IMR-90 (cell line): ENCODE measurements around the gene CWC25. TPM values are rescaled to one million over a fixed set of nuclear protein-coding genes. Genes with fewer than 3 reads are reported as not detected.

Experiments used
- ATAC-seq: fragments of 200-7000 bp; cut with Tn5 transposase; 2 replicates; pipeline ENCODE4 v1.9.1; 2020; ENCODE audit warnings: low read depth, mild to moderate bottlenecking, moderate library complexity
- BruUV-seq: library from RNA; stranded (reverse); fragments of 400-500 nt; replicated peaks from 2 replicates; lab custom pipeline; 2021; lab: Mats Ljungman, UMichigan
- CTCF ChIA-PET: fragments of 300-600 bp; formaldehyde crosslinking; extraction: SDS; loops from one replicate; lab custom pipeline; 2021; ENCODE audit warnings: antibody characterized with exemption; lab: Yijun Ruan, JAX
- POLR2A ChIA-PET: fragments of 300-600 bp; sonication (Branson Sonifier 250); formaldehyde crosslinking; loops from one replicate; lab custom pipeline; 2022; ENCODE audit warnings: antibody characterized with exemption; ENCODE audit not compliant: unreplicated experiment; lab: Charles Lee
- DNase-seq: peaks from one replicate; pipeline ENCODE4 v3.0.0; 2013
- H2AFZ ChIP-seq: replicated peaks from 2 replicates; pipeline ENCODE3; 2013; ENCODE audit warnings: low read length, mild to moderate bottlenecking; ENCODE audit not compliant: poor library complexity
- H2AK5ac ChIP-seq: 2 replicates; pipeline ENCODE4 v1.6.1; 2013; ENCODE audit warnings: low read depth, low read length, inconsistent platforms
- H2AK9ac ChIP-seq: replicated peaks from 2 replicates; pipeline ENCODE3; 2013; ENCODE audit warnings: mild to moderate bottlenecking, low read depth, low read length, moderate library complexity; ENCODE audit not compliant: poor library complexity
- H2BK120ac ChIP-seq: 2 replicates; pipeline ENCODE4 v1.6.1; 2013; ENCODE audit warnings: low read depth, low read length, inconsistent platforms
- H2BK15ac ChIP-seq: 3 replicates; pipeline ENCODE4 v1.6.1; 2013; ENCODE audit warnings: low read depth, low read length, inconsistent platforms
- H2BK20ac ChIP-seq: 2 replicates; pipeline ENCODE4 v1.6.1; 2013; ENCODE audit warnings: low read depth, mild to moderate bottlenecking, inconsistent platforms, low read length, moderate library complexity
- H2BK5ac ChIP-seq: 2 replicates; pipeline ENCODE4 v1.6.1; 2013; ENCODE audit warnings: mild to moderate bottlenecking, low read depth, low read length, inconsistent platforms; ENCODE audit not compliant: poor library complexity, severe bottlenecking
- H3K14ac ChIP-seq: replicated peaks from 2 replicates; pipeline ENCODE4 v1.6.1; 2013; ENCODE audit warnings: low read depth, low read length, inconsistent platforms
- H3K18ac ChIP-seq: 2 replicates; pipeline ENCODE4 v1.6.1; 2013; ENCODE audit warnings: low read depth, low read length, control low read depth
- H3K23ac ChIP-seq: 2 replicates; pipeline ENCODE4 v1.6.1; 2013; ENCODE audit warnings: low read depth, low read length, inconsistent platforms
- H3K27ac ChIP-seq: 2 replicates; pipeline ENCODE4 v1.5.1; 2013; ENCODE audit warnings: mild to moderate bottlenecking, control low read depth, low read length; ENCODE audit not compliant: insufficient read depth
- H3K27me3 ChIP-seq: 2 replicates; pipeline ENCODE4 v1.6.1; 2013; ENCODE audit warnings: low read length; ENCODE audit not compliant: control insufficient read depth, insufficient read depth
- H3K36me3 ChIP-seq: 2 replicates; pipeline ENCODE4 v1.6.1; 2013; ENCODE audit warnings: low read length, mixed read lengths; ENCODE audit not compliant: control insufficient read depth, insufficient read depth
- H3K4ac ChIP-seq: 2 replicates; pipeline ENCODE4 v1.6.1; 2013; ENCODE audit warnings: low read depth, low read length, inconsistent platforms
- H3K4me1 ChIP-seq: 2 replicates; pipeline ENCODE4 v1.6.1; 2013; ENCODE audit warnings: low read length, mixed read lengths; ENCODE audit not compliant: control insufficient read depth, insufficient read depth
- H3K4me2 ChIP-seq: 2 replicates; pipeline ENCODE4 v1.6.1; 2013; ENCODE audit warnings: low read depth, mild to moderate bottlenecking, control low read depth, low read length, moderate library complexity
- H3K4me3 ChIP-seq: 2 replicates; pipeline ENCODE4 v1.5.1; 2013; ENCODE audit warnings: low read depth, mild to moderate bottlenecking, control low read depth, low read length, moderate library complexity; ENCODE audit not compliant: insufficient read depth
- H3K56ac ChIP-seq: 2 replicates; pipeline ENCODE4 v1.6.1; 2013; ENCODE audit warnings: low read length, inconsistent platforms; ENCODE audit not compliant: insufficient read depth; ENCODE audit errors: extremely low read depth
- H3K79me1 ChIP-seq, 2 experiments: 2 replicates each; pipeline ENCODE4 v1.6.1; 2013; ENCODE audit warnings: low read length in 2 of 2, inconsistent platforms in 1 of 2, low read depth in 1 of 2
- H3K9ac ChIP-seq: 2 replicates; pipeline ENCODE4 v1.6.1; 2013; ENCODE audit warnings: low read depth, low read length, control low read depth
- H3K9me1 ChIP-seq: 2 replicates; pipeline ENCODE4 v1.6.1; 2013; ENCODE audit warnings: low read length, inconsistent platforms; ENCODE audit not compliant: insufficient read depth
- H3K9me3 ChIP-seq: 2 replicates; pipeline ENCODE4 v1.6.1; 2013; ENCODE audit warnings: low read length; ENCODE audit not compliant: control insufficient read depth, insufficient read depth
- H4K20me1 ChIP-seq: 2 replicates; pipeline ENCODE4 v1.6.1; 2013; ENCODE audit warnings: low read length, inconsistent platforms; ENCODE audit not compliant: insufficient read depth
- H4K5ac ChIP-seq: 2 replicates; pipeline ENCODE4 v1.6.1; 2013; ENCODE audit warnings: mild to moderate bottlenecking, low read depth, low read length, control low read depth
- H4K8ac ChIP-seq, 2 experiments: 2 replicates each; pipeline ENCODE4 v1.6.1; 2013; ENCODE audit warnings: low read depth in 2 of 2, low read length in 2 of 2, control low read depth in 1 of 2, inconsistent platforms in 1 of 2
- H4K91ac ChIP-seq: 2 replicates; pipeline ENCODE4 v1.6.1; 2013; ENCODE audit warnings: low read depth, low read length, inconsistent platforms; ENCODE audit not compliant: insufficient read depth
- MAFK ChIP-seq: IDR thresholded peaks from 2 replicates; pipeline ENCODE4 v1.6.1; 2012; ENCODE audit warnings: low read depth, low read length, improper control_type of control experiment
- MXI1 ChIP-seq: IDR thresholded peaks from 2 replicates; pipeline ENCODE4 v1.6.1; 2012; ENCODE audit warnings: low read depth, mild to moderate bottlenecking, low read length, moderate library complexity, borderline replicate concordance
- WGBS, 2 experiments: methylation state at CpG; one replicate each; pipeline versions ENCODE4 v1.1.5 to v1.1.7; 2013; ENCODE audit warnings: missing lambda C conversion rate in 2 of 2; ENCODE audit not compliant: insufficient read length in 1 of 2; ENCODE audit errors: extremely low coverage in 2 of 2; 5-methylcytosine and 5-hydroxymethylcytosine counted together
- dilution Hi-C: fragments of 300-500 bp; cut with HindIII; formaldehyde crosslinking; loops from one replicate; pipeline ENCODE4 v1.14.3; 2018; ENCODE audit warnings: low sequenced_read_pairs; ENCODE audit not compliant: unreplicated experiment
- in situ Hi-C: fragments of 300-500 bp; cut with MboI; formaldehyde crosslinking; loops from 3 replicates; pipeline ENCODE4 v1.14.3; 2019; ENCODE audit warnings: low sequenced_read_pairs, inconsistent platforms, mixed read lengths
- intact Hi-C: fragments of 100-400 bp; cut with micrococcal nuclease; formaldehyde crosslinking; loops from 2 replicates; pipeline ENCODE4 v1.10.0; 2022
- polyA plus RNA-seq, 3 experiments: library from polyadenylated mRNA; depleted of rRNA; stranded (reverse); fragments of >200 nt; gene quantifications; 2 replicates each; pipeline ENCODE4 v1.2.3, GENCODE V29; 2012; ENCODE audit warnings: low replicate concordance in 1 of 3
- total RNA-seq: library from RNA; depleted of rRNA; stranded (reverse); fragments of >200 nt; gene quantifications from 2 replicates; pipeline ENCODE4 v1.2.3, GENCODE V29; 2012

CWC25 gene
- total and polyA plus RNA-seq, 2 of the 4 experiments (the other 2 are of a cell fraction), result 9.1 to 16.1 TPM

DNA sequence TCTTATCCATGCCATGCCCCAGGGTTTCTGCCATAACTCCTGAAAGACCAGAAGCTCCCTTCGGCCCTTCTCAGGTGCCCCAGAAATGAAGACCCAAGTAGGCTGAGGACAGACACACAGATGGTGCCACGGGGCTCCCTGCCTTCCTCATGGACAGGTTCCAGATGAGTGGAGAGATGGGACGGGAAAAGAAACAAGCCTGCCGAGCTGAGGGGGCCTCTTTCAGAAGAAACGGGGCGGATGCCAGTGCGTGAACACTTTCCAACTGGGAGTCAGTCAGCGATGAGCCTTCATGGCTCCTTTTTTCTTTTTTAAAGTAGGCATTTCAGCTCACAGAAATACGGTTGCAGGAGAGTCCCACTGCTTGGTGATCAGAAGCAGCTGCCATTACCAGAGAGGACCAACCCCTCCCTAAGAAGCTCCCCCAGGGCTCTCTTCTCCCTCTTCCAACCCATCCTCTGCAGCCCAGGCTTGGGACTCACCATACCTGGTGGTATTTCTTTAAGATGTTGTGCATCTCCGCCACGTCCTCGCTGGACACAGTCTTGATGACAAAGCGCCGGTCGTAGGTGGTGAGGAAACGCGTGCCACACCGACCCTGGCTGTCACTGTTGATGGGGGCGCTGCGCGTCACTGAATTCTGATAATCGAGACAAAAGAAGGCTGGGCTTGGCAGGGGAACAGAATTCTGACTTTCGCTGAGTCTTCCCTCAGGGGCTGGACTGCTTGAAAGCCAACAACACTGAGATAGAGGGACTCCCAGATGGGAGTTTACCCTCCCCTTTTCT, 45.0 kb downstream of the CWC25 start:
- TF ChIP-seq MXI1, result no peak
- TF ChIP-seq MAFK, result no peak
- intact Hi-C loops, result no loop called here
- Histone ChIP-seq H2BK5ac (no peak overlapping the region), H4K8ac (no peak overlapping the region), H4K20me1 (no peaks in the 10 kb centered on the region; the same call in 1 of the 2 replicates), H4K91ac (no peak overlapping the region), H3K79me1 (peaks cover 15 to 27% of the 10 kb centered on the region in 2 experiments; a peak in 3 of 4 replicates), H2AK9ac (no peak overlapping the region), H3K4ac (no peak overlapping the region), H2BK15ac (no peak overlapping the region), H3K9me3 (no peaks in the 10 kb centered on the region), H2AK5ac (no peak overlapping the region), H2AFZ (no peak overlapping the region), H2BK20ac (no peak overlapping the region), H3K14ac (no peak overlapping the region), H2BK120ac (no peak overlapping the region), H3K23ac (no peak overlapping the region), H3K4me2 (no peak overlapping the region), H3K18ac (no peak overlapping the region), H3K56ac (no peak overlapping the region), H3K9me1 (peaks cover 7% of the 10 kb centered on the region; the same call in 1 of the 2 replicates), H3K9ac (no peak overlapping the region), H3K4me1 (no peaks in the 10 kb centered on the region; the same call in 1 of the 2 replicates), H3K36me3 (peaks cover 76% of the 10 kb centered on the region), H3K27me3 (no peaks in the 10 kb centered on the region), H3K27ac (no peak overlapping the region), H3K4me3 (no peak overlapping the region), H4K5ac (no peak overlapping the region)
- dilution Hi-C loops, result no loop called here
- DNase-seq (no peak), ATAC-seq (no peak)
- no TSS peak for BruUV-seq
- in situ Hi-C loops, result no loop called here
- WGBS, 2 experiments, result 93% methylated on average over 3 of the region's 23 CpGs; no CpG with 5 or more reads in 1 of the 2 experiments
- POLR2A ChIA-PET, result no interaction called here
- CTCF ChIA-PET, result no interaction called here
